T-helper 2 cell treated with Interferon-gamma antibody and Interleukin-4, amounts not matched to agents 5 μg/mL and 100 μg/mL, for 36 hours (primary cell): ENCODE results near the gene GLDC.
"Not testable (repeated sequence)": the region's sequence is repeated elsewhere in the genome, so short reads cannot be mapped to it uniquely, and the experiment has no call there.

ENCODE experiments used
- DNase-seq: peaks from one replicate; pipeline ENCODE4 v3.0.0; 2021; ENCODE audit warnings: low spot score
- H3K27ac Mint-ChIP-seq: one replicate; pipeline ENCODE4 v1.8.0; 2021; ENCODE audit warnings: mild to moderate bottlenecking, mixed read lengths
- H3K27me3 Mint-ChIP-seq: one replicate; pipeline ENCODE4 v1.8.0; 2021; ENCODE audit warnings: low read depth, mixed read lengths
- H3K36me3 Mint-ChIP-seq: one replicate; pipeline ENCODE4 v1.8.0; 2021; ENCODE audit warnings: low read depth, mixed read lengths
- H3K4me1 Mint-ChIP-seq: one replicate; pipeline ENCODE4 v1.8.0; 2021; ENCODE audit warnings: low read depth, mixed read lengths
- H3K4me3 Mint-ChIP-seq: one replicate; pipeline ENCODE4 v1.8.0; 2022; ENCODE audit warnings: mild to moderate bottlenecking, moderate library complexity, mixed read lengths
- H3K9me3 Mint-ChIP-seq: one replicate; pipeline ENCODE4 v1.8.0; 2021; ENCODE audit warnings: mixed read lengths

GLDC gene

GRCh38 chr9:6673326-6674025 lies 27.9 kb upstream of the GLDC start:
- DNase-seq, result no peak
- no peaks in the 10 kb centered on the region for H3K9me3 Mint-ChIP-seq
- no peaks in the 10 kb centered on the region for H3K27me3 Mint-ChIP-seq
- H3K4me1 Mint-ChIP-seq, result no peaks in the 10 kb centered on the region
- H3K27ac Mint-ChIP-seq, result no peak overlapping the region
- no peak overlapping the region for H3K4me3 Mint-ChIP-seq
- H3K36me3 Mint-ChIP-seq, result no peaks in the 10 kb centered on the region

- no peaks in the 10 kb centered on the region for H3K9me3 Mint-ChIP-seq
- no peak overlapping the region for H3K4me3 Mint-ChIP-seq
- H3K4me1 Mint-ChIP-seq, result no peaks in the 10 kb centered on the region
- DNase-seq, result no peak
- H3K36me3 Mint-ChIP-seq, result no peaks in the 10 kb centered on the region
- H3K27ac Mint-ChIP-seq, result no peak overlapping the region
- no peaks in the 10 kb centered on the region for H3K27me3 Mint-ChIP-seq
These were observed 26.6 kb upstream of the GLDC start for GRCh38 chr9:6672118-6672517.

GRCh38 chr9:6671416-6671815 lies 25.9 kb upstream of the GLDC start:
- Mint-ChIP-seq H3K36me3 (no peaks in the 10 kb centered on the region), H3K4me1 (no peaks in the 10 kb centered on the region), H3K9me3 (no peaks in the 10 kb centered on the region), H3K4me3 (no peak overlapping the region), H3K27me3 (no peaks in the 10 kb centered on the region), H3K27ac (no peak overlapping the region)
- DNase-seq, result no peak

GRCh38 chr9:6669881-6670280 lies 24.4 kb upstream of the GLDC start:
- H3K4me3 Mint-ChIP-seq, result no peak overlapping the region
- no peaks in the 10 kb centered on the region for H3K4me1 Mint-ChIP-seq

GRCh38 chr9:6667633-6668280 lies 22.2 kb upstream of the GLDC start:
- Mint-ChIP-seq H3K4me1 (no peaks in the 10 kb centered on the region), H3K27ac (no peak overlapping the region), H3K9me3 (no peaks in the 10 kb centered on the region), H3K27me3 (no peaks in the 10 kb centered on the region), H3K4me3 (no peak overlapping the region), H3K36me3 (no peaks in the 10 kb centered on the region)
- DNase-seq, result no peak

More at GRCh38 chr9:6669881-6670280, 24.4 kb upstream of the GLDC start:
- Mint-ChIP-seq H3K27me3 (no peaks in the 10 kb centered on the region), H3K27ac (no peak overlapping the region), H3K36me3 (no peaks in the 10 kb centered on the region), H3K9me3 (no peaks in the 10 kb centered on the region)
- DNase-seq, result no peak

GRCh38 chr9:6667080-6667479 lies 21.6 kb upstream of the GLDC start:
- Mint-ChIP-seq H3K27me3 (no peaks in the 10 kb centered on the region), H3K9me3 (no peaks in the 10 kb centered on the region), H3K4me1 (no peaks in the 10 kb centered on the region), H3K4me3 (no peak overlapping the region), H3K36me3 (no peaks in the 10 kb centered on the region), H3K27ac (no peak overlapping the region)
- no peak for DNase-seq

- Mint-ChIP-seq H3K4me1 (no peaks in the 10 kb centered on the region), H3K4me3 (no peak overlapping the region), H3K36me3 (no peaks in the 10 kb centered on the region), H3K27ac (no peak overlapping the region), H3K27me3 (no peaks in the 10 kb centered on the region), H3K9me3 (no peaks in the 10 kb centered on the region)
- no peak for DNase-seq
These were observed 20.1 kb upstream of the GLDC start for GRCh38 chr9:6665628-6666027.

- H3K9me3 Mint-ChIP-seq, result no peaks in the 10 kb centered on the region
These were observed 18.7 kb upstream of the GLDC start for GRCh38 chr9:6664204-6664680.

GRCh38 chr9:6660512-6660911 lies 15.0 kb upstream of the GLDC start:
- Mint-ChIP-seq H3K36me3 (no peaks in the 10 kb centered on the region), H3K4me1 (no peaks in the 10 kb centered on the region), H3K4me3 (no peak overlapping the region), H3K27ac (no peak overlapping the region), H3K27me3 (peaks cover 4% of the 10 kb centered on the region), H3K9me3 (no peaks in the 10 kb centered on the region)
- no peak for DNase-seq

More at GRCh38 chr9:6664204-6664680, 18.7 kb upstream of the GLDC start:
- Mint-ChIP-seq H3K27ac (no peak overlapping the region), H3K27me3 (no peaks in the 10 kb centered on the region), H3K4me1 (no peaks in the 10 kb centered on the region), H3K36me3 (no peaks in the 10 kb centered on the region), H3K4me3 (no peak overlapping the region)
- DNase-seq, result no peak

- Mint-ChIP-seq H3K36me3 (no peaks in the 10 kb centered on the region), H3K4me3 (no peak overlapping the region), H3K27me3 (peaks cover 19% of the 10 kb centered on the region), H3K9me3 (no peaks in the 10 kb centered on the region), H3K4me1 (no peaks in the 10 kb centered on the region), H3K27ac (no peak overlapping the region)
- no peak for DNase-seq
These were observed 13.3 kb upstream of the GLDC start for GRCh38 chr9:6658628-6659353.

GRCh38 chr9:6656614-6657300 lies 11.2 kb upstream of the GLDC start:
- Mint-ChIP-seq H3K27ac (no peak overlapping the region), H3K4me3 (no peak overlapping the region), H3K27me3 (peaks cover 32% of the 10 kb centered on the region), H3K9me3 (no peaks in the 10 kb centered on the region), H3K36me3 (no peaks in the 10 kb centered on the region), H3K4me1 (no peaks in the 10 kb centered on the region)
- DNase-seq, result no peak

- H3K27ac Mint-ChIP-seq, result no peak overlapping the region
- peak overlapping the region; percentile 36 for H3K4me3 Mint-ChIP-seq
- no peaks in the 10 kb centered on the region for H3K36me3 Mint-ChIP-seq
These were observed 9.5 kb upstream of the GLDC start for GRCh38 chr9:6655036-6655435.

GRCh38 chr9:6646293-6646636 lies 736 bp upstream of the GLDC start:
- no peaks in the 10 kb centered on the region for H3K9me3 Mint-ChIP-seq

More at GRCh38 chr9:6655036-6655435, 9.5 kb upstream of the GLDC start:
- no peaks in the 10 kb centered on the region for H3K4me1 Mint-ChIP-seq
- no peaks in the 10 kb centered on the region for H3K9me3 Mint-ChIP-seq
- no peak for DNase-seq
- H3K27me3 Mint-ChIP-seq, result peaks cover 32% of the 10 kb centered on the region

GRCh38 chr9:6645105-6645354 lies 499 bp downstream of the GLDC start:
- H3K4me1 Mint-ChIP-seq, result peaks cover 16% of the 10 kb centered on the region
- peaks cover 79% of the 10 kb centered on the region for H3K27me3 Mint-ChIP-seq
- peak overlapping the region; percentile 71 for H3K4me3 Mint-ChIP-seq
- H3K36me3 Mint-ChIP-seq, DNase-seq, H3K9me3 Mint-ChIP-seq, H3K27ac Mint-ChIP-seq: not testable (repeated sequence)

More at GRCh38 chr9:6646293-6646636, 736 bp upstream of the GLDC start:
- Mint-ChIP-seq H3K27me3 (peaks cover 72% of the 10 kb centered on the region), H3K36me3 (no peaks in the 10 kb centered on the region), H3K27ac (no peak overlapping the region), H3K4me1 (peaks cover 16% of the 10 kb centered on the region), H3K4me3 (peak overlapping the region; percentile 69)
- peak; percentile 13 for DNase-seq
